K562 (cell line): ENCODE measurements around the gene RPL22. TPM values are rescaled to one million over a fixed set of nuclear protein-coding genes. Genes with fewer than 3 reads are reported as not detected.
A peak's percentile ranks its signal among the peaks of the same experiment; 100 is the strongest.

Source experiments
- CBFA2T2 ChIP-seq: fragments of 450-650 bp; conservative IDR thresholded peaks from 2 replicates; pipeline ENCODE4 v1.6.1; 2017; ENCODE audit warnings: mild to moderate bottlenecking
- CHCHD3 ChIP-seq: fragments of 250-450 bp; sonication (Bioruptor Pico); IDR thresholded peaks from 2 replicates; pipeline ENCODE4 v2.1.2; 2022; ENCODE audit warnings: mild to moderate bottlenecking
- CTBP1 ChIP-seq: fragments of 450-650 bp; IDR thresholded peaks from 2 replicates; pipeline ENCODE4 v1.6.1; 2016; ENCODE audit warnings: borderline replicate concordance
- E2F3 ChIP-seq: fragments of 250-450 bp; sonication (Bioruptor Pico); IDR thresholded peaks from 2 replicates; pipeline ENCODE4 v1.4.0; 2020; ENCODE audit warnings: mild to moderate bottlenecking
- EP400 ChIP-seq: fragments of 450-650 bp; IDR thresholded peaks from 2 replicates; pipeline ENCODE4 v1.6.1; 2017; ENCODE audit warnings: antibody characterized with exemption, mild to moderate bottlenecking, moderate library complexity
- FOXM1 ChIP-seq, 2 experiments: fragments of 450-650 bp in 1 of 2; sonication (generic) in 1 of 2; formaldehyde crosslinking in 1 of 2; IDR thresholded peaks; 2 replicates each; pipeline versions ENCODE4 v1.6.1 to v1.9.0; 2017 to 2022; ENCODE audit warnings: low read depth in 2 of 2, mild to moderate bottlenecking in 2 of 2, missing genetic modification reagents in 1 of 2, moderate library complexity in 1 of 2
- HDAC6 ChIP-seq: IDR thresholded peaks from 2 replicates; pipeline ENCODE4 v1.6.1; 2012; ENCODE audit warnings: low read depth, mild to moderate bottlenecking, control low read depth, inconsistent platforms, low read length, moderate library complexity
- MCM2 ChIP-seq: fragments of 450-650 bp; IDR thresholded peaks from 2 replicates; pipeline ENCODE4 v1.6.1; 2017; ENCODE audit warnings: low read depth, mild to moderate bottlenecking
- PRMT5 ChIP-seq: sonication (generic); formaldehyde crosslinking; IDR thresholded peaks from 2 replicates; pipeline ENCODE4 v1.5.0; 2020; ENCODE audit warnings: missing genetic modification reagents
- ZNF23 ChIP-seq: fragments of 250-450 bp; sonication (Bioruptor Pico); IDR thresholded peaks from 2 replicates; pipeline ENCODE4 v1.4.0; 2020; ENCODE audit warnings: mild to moderate bottlenecking
- ZNF232 ChIP-seq: sonication (generic); formaldehyde crosslinking; IDR thresholded peaks from 2 replicates; pipeline ENCODE4 v1.8.0; 2022; ENCODE audit warnings: mild to moderate bottlenecking, missing genetic modification reagents
- ZNF347 ChIP-seq: fragments of 450-650 bp; formaldehyde crosslinking; IDR thresholded peaks from 2 replicates; pipeline ENCODE4 v1.4.0; 2020; ENCODE audit warnings: low read depth, mild to moderate bottlenecking, moderate library complexity
- ZNF384 ChIP-seq: IDR thresholded peaks from 2 replicates; pipeline ENCODE4 v1.6.1; 2012; ENCODE audit warnings: low read depth, low read length, improper control_type of control experiment
- ZNF444 ChIP-seq: fragments of 250-450 bp; sonication (Bioruptor Pico); IDR thresholded peaks from 2 replicates; pipeline ENCODE4 v1.4.0; 2020; ENCODE audit warnings: mild to moderate bottlenecking, moderate library complexity
- ZNF668 ChIP-seq: fragments of 250-450 bp; sonication (Bioruptor Pico); IDR thresholded peaks from 2 replicates; pipeline ENCODE4 v1.8.0; 2022; ENCODE audit warnings: mild to moderate bottlenecking, inconsistent platforms
- polyA plus RNA-seq, 8 experiments: library from polyadenylated mRNA; depleted of rRNA in 4 of 8; stranded (reverse) in 5 of 8; unstranded in 3 of 8; fragments of >200 nt; fragmentation: Nextera tagmentation in 2 of 8; fragmentation: Illumina TruSeq in 1 of 8; extraction: Ambion mirVana in 2 of 8; extraction: Trizol in 1 of 8; gene quantifications; 2 replicates each; pipeline versions ENCODE4 v1.2.1 to v1.2.3, GENCODE V29; 2011 to 2014; ENCODE audit warnings: inconsistent platforms in 1 of 8, missing spikeins in 1 of 8
- total RNA-seq, 7 experiments: library from RNA; depleted of rRNA in 6 of 7; stranded (reverse); fragments of >200 nt in 6 of 7; fragmentation: Illumina TruSeq in 2 of 7; extraction: Trizol in 2 of 7; gene quantifications; 2 replicates each; pipeline versions ENCODE4 v1.2.1 to v1.2.3, GENCODE V29; 2011 to 2021; ENCODE audit warnings: low replicate concordance in 1 of 7
- TF ChIP-seq, protein P1 (sequence below): IDR thresholded peaks from 2 replicates; pipeline ENCODE4 v1.6.1; 2014; ENCODE audit warnings: antibody characterized with exemption
- TF ChIP-seq, protein P2 (sequence below), 3 experiments: IDR thresholded peaks in 2 of 3; conservative IDR thresholded peaks in 1 of 3; 2 replicates each; pipeline ENCODE4 v1.5.1; 2011 to 2012; ENCODE audit warnings: low read length in 3 of 3, mild to moderate bottlenecking in 3 of 3, control low read depth in 2 of 3, improper control_type of control experiment in 1 of 3, inconsistent platforms in 1 of 3, low read depth in 1 of 3, mixed read lengths in 1 of 3, moderate library complexity in 1 of 3; ENCODE audit not compliant: insufficient read depth in 2 of 3
- TF ChIP-seq, protein P3 (sequence below): fragments of 250-450 bp; sonication (Bioruptor Pico); IDR thresholded peaks from 2 replicates; pipeline ENCODE4 v1.4.0; 2020; ENCODE audit warnings: borderline replicate concordance
- TF ChIP-seq, protein P4 (sequence below), 2 experiments: fragments of 450-650 bp; IDR thresholded peaks; 2 replicates each; pipeline ENCODE4 v1.6.1; 2016
- TF ChIP-seq, protein P5 (sequence below): fragments of 450-650 bp; formaldehyde crosslinking; IDR thresholded peaks from 2 replicates; pipeline ENCODE4 v1.4.0; 2020; ENCODE audit warnings: mild to moderate bottlenecking, moderate library complexity

Gene RPL22
- total and polyA plus RNA-seq, 9 of the 15 experiments (the other 6 are each of a cell fraction or from before 2014, with no cell fraction given): 467 to 1,165 (median 607) TPM

DNA sequence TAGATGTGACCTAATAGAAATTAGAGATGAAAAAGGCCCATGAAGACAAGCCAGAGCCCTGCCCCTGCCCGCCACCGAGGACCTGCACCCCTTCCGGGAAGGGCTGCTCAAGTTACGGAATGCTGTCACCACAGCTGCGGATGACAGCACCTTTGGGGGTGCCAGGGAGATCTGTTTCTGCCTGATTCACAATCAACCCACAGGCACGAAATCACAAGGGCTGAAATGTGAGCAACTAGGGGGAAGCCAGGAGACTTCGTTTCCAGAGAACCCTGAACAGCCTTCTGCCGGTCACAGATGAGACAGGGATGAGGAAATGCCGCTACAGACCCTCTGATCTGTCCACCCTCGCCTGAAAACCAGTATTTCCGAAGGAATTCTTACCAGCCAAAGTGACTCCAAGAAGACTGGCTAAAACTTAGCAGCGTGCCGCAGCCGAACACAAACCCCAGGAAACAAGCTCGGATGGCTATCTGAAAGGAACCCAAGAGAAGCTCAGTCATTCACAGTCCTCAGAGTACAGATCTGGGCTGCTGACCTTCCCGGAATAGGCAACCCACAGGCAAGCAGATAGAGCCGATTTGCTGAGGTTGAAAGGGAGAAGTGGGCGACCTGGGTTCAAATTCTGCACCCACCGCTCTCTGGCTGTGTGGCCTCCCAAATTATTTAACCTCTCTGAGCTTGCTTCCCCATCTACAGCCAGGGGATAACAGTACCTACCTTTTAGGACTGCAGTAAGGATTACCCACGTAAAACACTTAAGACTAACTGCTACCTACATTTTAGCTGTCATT is 35.3 kb upstream of the RPL22 start (continued):
- TF ChIP-seq, protein P1, sequence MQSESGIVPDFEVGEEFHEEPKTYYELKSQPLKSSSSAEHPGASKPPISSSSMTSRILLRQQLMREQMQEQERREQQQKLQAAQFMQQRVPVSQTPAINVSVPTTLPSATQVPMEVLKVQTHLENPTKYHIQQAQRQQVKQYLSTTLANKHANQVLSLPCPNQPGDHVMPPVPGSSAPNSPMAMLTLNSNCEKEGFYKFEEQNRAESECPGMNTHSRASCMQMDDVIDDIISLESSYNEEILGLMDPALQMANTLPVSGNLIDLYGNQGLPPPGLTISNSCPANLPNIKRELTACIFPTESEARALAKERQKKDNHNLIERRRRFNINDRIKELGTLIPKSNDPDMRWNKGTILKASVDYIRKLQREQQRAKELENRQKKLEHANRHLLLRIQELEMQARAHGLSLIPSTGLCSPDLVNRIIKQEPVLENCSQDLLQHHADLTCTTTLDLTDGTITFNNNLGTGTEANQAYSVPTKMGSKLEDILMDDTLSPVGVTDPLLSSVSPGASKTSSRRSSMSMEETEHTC: no peak
- no peak for TF ChIP-seq MCM2
- TF ChIP-seq, protein P2, sequence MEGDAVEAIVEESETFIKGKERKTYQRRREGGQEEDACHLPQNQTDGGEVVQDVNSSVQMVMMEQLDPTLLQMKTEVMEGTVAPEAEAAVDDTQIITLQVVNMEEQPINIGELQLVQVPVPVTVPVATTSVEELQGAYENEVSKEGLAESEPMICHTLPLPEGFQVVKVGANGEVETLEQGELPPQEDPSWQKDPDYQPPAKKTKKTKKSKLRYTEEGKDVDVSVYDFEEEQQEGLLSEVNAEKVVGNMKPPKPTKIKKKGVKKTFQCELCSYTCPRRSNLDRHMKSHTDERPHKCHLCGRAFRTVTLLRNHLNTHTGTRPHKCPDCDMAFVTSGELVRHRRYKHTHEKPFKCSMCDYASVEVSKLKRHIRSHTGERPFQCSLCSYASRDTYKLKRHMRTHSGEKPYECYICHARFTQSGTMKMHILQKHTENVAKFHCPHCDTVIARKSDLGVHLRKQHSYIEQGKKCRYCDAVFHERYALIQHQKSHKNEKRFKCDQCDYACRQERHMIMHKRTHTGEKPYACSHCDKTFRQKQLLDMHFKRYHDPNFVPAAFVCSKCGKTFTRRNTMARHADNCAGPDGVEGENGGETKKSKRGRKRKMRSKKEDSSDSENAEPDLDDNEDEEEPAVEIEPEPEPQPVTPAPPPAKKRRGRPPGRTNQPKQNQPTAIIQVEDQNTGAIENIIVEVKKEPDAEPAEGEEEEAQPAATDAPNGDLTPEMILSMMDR (IDR thresholded peaks at IDR 0.05 in 2 of 3, conservative IDR thresholded peaks at IDR 0.05 in 1 of 3; ENCODE audit: insufficient read depth in 2 of 3, low read depth in 1 of 3, low read length in 3 of 3): no peak
- TF ChIP-seq CBFA2T2: no peak
- TF ChIP-seq, protein P3, sequence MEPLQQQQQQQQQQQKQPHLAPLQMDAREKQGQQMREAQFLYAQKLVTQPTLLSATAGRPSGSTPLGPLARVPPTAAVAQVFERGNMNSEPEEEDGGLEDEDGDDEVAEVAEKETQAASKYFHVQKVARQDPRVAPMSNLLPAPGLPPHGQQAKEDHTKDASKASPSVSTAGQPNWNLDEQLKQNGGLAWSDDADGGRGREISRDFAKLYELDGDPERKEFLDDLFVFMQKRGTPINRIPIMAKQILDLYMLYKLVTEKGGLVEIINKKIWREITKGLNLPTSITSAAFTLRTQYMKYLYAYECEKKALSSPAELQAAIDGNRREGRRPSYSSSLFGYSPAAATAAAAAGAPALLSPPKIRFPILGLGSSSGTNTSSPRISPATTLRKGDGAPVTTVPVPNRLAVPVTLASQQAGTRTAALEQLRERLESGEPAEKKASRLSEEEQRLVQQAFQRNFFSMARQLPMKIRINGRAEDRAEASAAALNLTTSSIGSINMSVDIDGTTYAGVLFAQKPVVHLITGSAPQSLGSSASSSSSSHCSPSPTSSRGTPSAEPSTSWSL (CRISPR knock-in tag): no peak
- TF ChIP-seq, protein P4, sequence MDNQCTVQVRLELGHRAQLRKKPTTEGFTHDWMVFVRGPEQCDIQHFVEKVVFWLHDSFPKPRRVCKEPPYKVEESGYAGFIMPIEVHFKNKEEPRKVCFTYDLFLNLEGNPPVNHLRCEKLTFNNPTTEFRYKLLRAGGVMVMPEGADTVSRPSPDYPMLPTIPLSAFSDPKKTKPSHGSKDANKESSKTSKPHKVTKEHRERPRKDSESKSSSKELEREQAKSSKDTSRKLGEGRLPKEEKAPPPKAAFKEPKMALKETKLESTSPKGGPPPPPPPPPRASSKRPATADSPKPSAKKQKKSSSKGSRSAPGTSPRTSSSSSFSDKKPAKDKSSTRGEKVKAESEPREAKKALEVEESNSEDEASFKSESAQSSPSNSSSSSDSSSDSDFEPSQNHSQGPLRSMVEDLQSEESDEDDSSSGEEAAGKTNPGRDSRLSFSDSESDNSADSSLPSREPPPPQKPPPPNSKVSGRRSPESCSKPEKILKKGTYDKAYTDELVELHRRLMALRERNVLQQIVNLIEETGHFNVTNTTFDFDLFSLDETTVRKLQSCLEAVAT (IDR thresholded peaks at IDR 0.05): peak in 1 of 2 experiments; percentile 76; a peak in 2 of 4 replicates
- TF ChIP-seq CTBP1: no peak
- no peak for TF ChIP-seq FOXM1 (IDR thresholded peaks at IDR 0.05; ENCODE audit: low read depth)
- TF ChIP-seq FOXM1 (CRISPR knock-in tag; IDR thresholded peaks at IDR 0.05; ENCODE audit: low read depth): no peak
- no peak for TF ChIP-seq CHCHD3 (CRISPR knock-in tag)
- TF ChIP-seq, protein P5, sequence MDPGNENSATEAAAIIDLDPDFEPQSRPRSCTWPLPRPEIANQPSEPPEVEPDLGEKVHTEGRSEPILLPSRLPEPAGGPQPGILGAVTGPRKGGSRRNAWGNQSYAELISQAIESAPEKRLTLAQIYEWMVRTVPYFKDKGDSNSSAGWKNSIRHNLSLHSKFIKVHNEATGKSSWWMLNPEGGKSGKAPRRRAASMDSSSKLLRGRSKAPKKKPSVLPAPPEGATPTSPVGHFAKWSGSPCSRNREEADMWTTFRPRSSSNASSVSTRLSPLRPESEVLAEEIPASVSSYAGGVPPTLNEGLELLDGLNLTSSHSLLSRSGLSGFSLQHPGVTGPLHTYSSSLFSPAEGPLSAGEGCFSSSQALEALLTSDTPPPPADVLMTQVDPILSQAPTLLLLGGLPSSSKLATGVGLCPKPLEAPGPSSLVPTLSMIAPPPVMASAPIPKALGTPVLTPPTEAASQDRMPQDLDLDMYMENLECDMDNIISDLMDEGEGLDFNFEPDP (CRISPR knock-in tag): no peak
- no peak for TF ChIP-seq E2F3
- TF ChIP-seq HDAC6: no peak
- no peak for TF ChIP-seq ZNF444 (CRISPR knock-in tag)
- no peak for TF ChIP-seq ZNF347 (CRISPR knock-in tag)
- TF ChIP-seq PRMT5 (CRISPR knock-in tag): no peak
- TF ChIP-seq ZNF668 (CRISPR knock-in tag): no peak
- no peak for TF ChIP-seq ZNF384
- TF ChIP-seq ZNF232: no peak
- no peak for TF ChIP-seq EP400
- TF ChIP-seq ZNF23: no peak
